Testis (tissue), 2 donors: ENCODE measurements around the gene ITGB4.

Experiments
- CTCF ChIP-seq, 3 experiments: fragments of 450-650 bp in 2 of 3; fragments of 200-600 bp in 1 of 3; sonication (generic) in 1 of 3; IDR thresholded peaks; one replicate each; pipeline ENCODE4 v1.5.1; 2016 to 2019; ENCODE audit warnings: antibody characterized with exemption in 3 of 3, mild to moderate bottlenecking in 2 of 3, moderate library complexity in 1 of 3
- POLR2A ChIP-seq: fragments of 450-650 bp; IDR thresholded peaks from one replicate; pipeline ENCODE4 v1.6.1; 2017; ENCODE audit warnings: antibody characterized with exemption, mild to moderate bottlenecking, moderate library complexity

GRCh38 chr17:75779987-75780889 lies 59.0 kb downstream of the ITGB4 start:
- TF ChIP-seq CTCF (IDR thresholded peaks at IDR 0.05) (no peak), POLR2A (no peak)
